IPS-11a (cell line): ENCODE measurements around the gene RBM20.
"Not testable (repeated sequence)": the region's sequence is repeated elsewhere in the genome, so short reads cannot be mapped to it uniquely, and the experiment has no call there.

Experiments
- H3K4me3 ChIP-seq: one replicate; pipeline ENCODE4 v1.5.1; 2013; ENCODE audit warnings: low read depth, low read length, control low read depth

The RBM20 gene

GRCh38 chr10:110700947-110701616 is 56.9 kb downstream of the RBM20 start:
- no peak overlapping the region for H3K4me3 ChIP-seq

DNA sequence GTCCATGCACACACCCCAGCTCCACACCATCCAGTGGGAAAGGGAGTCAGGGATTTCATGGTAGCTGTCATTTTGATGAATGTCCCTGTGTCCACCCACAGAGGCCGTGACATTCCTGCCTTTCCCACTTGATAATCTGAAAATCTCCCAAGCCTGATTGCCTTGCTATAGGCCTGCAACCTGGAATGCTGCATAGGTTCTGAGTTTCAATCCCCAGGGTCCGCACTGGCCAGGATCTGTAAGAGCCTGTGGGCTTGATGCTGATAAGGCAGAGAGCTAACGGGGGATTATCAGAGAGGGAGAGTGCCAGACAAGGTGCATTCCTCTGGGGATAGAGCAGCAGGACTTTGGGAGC is 57.5 kb downstream of the RBM20 start:
- H3K4me3 ChIP-seq = no peak overlapping the region

GRCh38 chr10:110704070-110704469 is 59.9 kb downstream of the RBM20 start:
- no peak overlapping the region for H3K4me3 ChIP-seq

GRCh38 chr10:110704906-110705476 is 60.9 kb downstream of the RBM20 start:
- H3K4me3 ChIP-seq = no peak overlapping the region

DNA sequence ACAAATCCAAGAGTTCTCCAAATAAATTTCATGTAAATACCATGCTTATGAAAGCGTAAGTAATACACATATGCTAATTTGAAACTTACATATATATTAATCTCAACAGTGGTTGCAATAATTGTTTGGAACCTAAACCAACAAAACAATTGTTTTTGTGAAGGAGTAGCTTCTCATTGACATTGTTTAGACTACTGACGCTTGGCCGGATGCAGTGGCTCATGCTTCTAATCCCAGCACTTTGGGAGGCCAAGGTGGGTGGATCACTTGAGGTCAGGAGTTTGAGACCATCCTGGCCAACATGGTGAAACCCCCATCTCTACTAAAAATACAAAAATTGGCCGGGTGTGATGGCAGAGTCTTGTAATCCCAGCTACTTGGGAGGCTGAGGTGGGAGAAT is 61.5 kb downstream of the RBM20 start:
- H3K4me3 ChIP-seq = not testable (repeated sequence)

GRCh38 chr10:110706690-110707098 is 62.6 kb downstream of the RBM20 start:
- H3K4me3 ChIP-seq = no peak overlapping the region

- no peak overlapping the region for H3K4me3 ChIP-seq
Observed at GRCh38 chr10:110708776-110709443, 64.8 kb downstream of the RBM20 start.

GRCh38 chr10:110709444-110709828 is 65.3 kb downstream of the RBM20 start:
- H3K4me3 ChIP-seq = no peak overlapping the region

DNA sequence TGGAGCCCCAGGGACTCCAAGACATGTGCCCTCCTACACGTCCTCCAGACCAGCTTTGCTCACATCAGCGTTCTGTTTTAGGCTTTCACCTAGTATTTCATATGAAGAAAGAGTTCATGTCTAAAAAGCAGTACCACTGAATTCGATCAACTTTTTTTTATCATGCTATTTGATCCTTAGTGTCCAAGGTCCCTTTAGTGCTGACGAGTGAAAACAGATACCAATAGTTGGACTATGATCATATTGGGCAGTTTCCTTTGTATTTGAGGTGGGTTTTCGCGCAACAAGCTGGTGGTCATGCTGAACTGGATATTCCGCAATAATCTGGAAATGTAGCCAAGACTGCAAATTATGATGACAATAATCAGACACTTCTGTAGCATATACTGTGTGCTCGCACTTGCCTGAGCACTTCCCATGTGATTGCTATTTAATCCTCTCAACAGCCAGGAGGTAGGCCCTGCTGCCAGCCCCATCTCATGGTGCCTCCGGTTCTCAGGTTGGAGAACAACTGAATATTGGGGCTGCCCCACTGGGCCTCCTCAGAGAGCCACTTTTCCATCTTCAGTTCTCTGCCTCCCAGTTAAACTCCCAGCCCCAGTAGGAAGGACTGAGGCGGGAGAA is 65.9 kb downstream of the RBM20 start:
- no peak overlapping the region for H3K4me3 ChIP-seq

DNA sequence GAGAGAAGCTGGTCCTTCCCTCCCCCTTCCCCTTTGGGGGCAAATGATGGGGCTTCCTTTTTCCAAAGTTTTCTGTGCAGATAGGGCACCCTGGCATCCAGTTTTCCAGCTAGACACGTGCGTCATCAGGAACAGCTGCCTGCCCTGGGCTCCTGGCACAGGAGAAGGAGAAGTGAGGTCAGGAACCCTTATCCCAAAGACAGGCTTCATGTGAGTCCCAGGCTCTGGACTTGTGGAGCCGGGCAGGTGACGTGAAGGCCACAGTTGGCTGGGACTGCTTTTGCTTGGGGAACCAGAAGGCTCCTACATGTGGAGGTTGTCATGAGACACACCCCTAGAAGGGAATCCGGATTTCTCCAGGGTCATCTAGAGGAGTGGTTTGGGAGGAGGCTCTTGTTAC is 66.5 kb downstream of the RBM20 start:
- H3K4me3 ChIP-seq = no peak overlapping the region

GRCh38 chr10:110711382-110711781 is 67.2 kb downstream of the RBM20 start:
- H3K4me3 ChIP-seq = no peak overlapping the region

GRCh38 chr10:110714356-110714755 is 70.2 kb downstream of the RBM20 start:
- H3K4me3 ChIP-seq = no peak overlapping the region

GRCh38 chr10:110717781-110718589 is 73.8 kb downstream of the RBM20 start:
- H3K4me3 ChIP-seq = no peak overlapping the region

DNA sequence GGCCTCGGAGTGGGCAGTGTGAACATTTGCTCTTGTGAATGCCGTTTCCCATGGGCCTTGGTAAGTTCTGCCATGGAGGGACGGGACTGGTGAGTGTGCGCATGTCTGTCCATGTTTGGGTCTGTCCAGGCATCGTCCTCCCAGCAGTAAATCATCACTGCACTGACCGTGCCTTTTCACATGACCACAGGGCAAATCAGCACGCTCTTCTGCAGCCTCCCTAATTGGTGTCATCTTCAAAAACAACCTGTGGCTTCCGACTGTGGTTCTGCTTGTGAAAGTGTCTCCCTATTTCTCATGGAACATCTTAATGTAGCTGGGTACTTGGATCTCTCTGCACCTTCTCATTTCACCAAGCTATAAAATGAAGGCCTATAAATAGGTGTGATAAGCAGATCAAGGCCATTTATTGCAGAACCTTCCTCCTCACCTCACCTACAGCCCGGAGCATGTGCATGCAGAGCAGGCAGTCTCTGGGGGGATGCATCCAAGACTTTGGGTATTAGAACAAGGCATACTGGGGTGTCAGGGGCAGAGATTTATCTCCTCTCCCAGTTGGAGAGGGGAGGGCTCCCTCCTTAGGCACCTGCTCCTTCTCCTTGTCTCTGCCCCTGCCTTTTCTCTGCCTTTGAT is 77.4 kb downstream of the RBM20 start:
- no peak overlapping the region for H3K4me3 ChIP-seq

GRCh38 chr10:110723224-110723891 is 79.2 kb downstream of the RBM20 start:
- no peak overlapping the region for H3K4me3 ChIP-seq

DNA sequence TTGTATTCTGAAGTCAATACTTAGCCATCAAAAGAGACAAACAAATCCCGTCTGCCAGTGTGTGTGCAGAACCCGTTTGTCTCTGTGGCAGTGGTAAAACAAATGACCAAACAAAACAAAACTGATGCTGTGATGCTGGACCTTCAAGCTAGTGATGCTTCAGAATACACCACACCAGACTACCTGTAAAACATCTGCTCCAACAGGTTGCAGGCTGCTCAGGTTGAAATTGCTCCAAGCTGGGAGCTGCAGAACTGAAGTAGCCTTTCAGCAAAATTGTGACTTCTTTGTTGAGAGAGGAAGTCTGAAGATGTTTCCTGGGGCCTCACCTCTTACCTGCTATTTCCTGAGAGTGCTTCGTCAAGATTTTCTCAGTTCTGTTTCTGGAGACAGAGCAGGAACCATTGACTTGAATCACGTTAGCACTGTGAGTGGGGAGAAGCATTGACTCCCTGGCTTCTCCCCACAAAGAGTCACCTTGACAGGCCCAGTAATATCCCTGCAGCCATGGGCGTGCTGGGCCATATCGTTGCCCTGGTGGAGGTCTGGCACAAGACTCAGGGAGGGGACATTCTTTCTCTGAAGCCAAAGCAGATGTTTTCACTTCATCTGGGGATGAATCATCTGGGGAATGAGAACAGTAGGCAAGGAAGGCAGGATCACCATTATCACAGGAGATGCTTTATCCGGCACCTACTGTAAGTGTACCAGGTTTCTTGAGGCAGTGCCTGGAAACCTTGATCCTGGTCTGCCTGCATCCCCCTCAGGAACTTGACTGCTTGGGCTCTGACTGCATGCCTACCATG is 80.2 kb downstream of the RBM20 start:
- H3K4me3 ChIP-seq = no peak overlapping the region

GRCh38 chr10:110724937-110725336 is 80.8 kb downstream of the RBM20 start:
- no peak overlapping the region for H3K4me3 ChIP-seq

DNA sequence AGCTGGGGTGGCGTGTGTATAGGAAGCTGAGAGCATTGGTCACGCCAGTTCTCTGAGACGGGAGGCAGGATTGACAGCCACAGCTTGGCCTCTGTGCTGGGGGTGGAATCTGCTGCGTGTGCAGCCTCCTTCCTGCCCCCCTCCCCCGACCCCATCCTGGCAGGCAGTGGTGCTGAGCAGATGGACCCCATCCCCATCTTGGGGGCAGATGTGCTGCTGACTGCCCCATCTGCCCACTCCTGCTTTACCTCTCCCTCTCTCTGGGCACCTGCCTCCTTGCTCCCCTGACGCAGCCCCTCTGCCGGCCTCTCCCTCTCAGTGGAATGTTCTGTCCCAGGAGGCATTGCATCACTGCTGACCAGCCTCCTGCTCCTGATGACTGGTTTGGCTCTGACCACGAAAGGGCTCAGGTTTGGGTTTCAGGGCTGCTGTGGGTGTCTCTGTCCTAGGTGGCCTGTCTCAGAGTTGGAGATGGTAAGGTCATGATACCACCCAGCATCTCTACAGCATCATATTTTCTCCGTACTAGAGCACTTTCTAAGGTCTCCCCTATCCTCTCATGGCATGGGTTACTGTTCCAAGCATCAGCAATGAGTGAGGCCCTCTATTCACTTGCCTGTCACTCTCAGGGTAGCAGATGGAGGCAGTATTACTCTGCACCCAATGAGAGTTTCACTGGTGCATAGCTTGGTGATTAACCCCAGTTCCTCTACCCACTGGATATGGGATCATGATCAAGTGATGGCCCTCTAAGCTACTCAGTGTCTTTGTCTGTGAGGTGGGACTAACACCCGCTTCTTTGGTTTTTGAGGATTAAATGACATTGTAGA is 81.9 kb downstream of the RBM20 start:
- no peak overlapping the region for H3K4me3 ChIP-seq

- not testable (repeated sequence) for H3K4me3 ChIP-seq
Observed at GRCh38 chr10:110727785-110728184, 83.6 kb downstream of the RBM20 start.
